MCF 10A (cell line): ENCODE data around the gene SIRPA. TPM values are rescaled to one million over a fixed set of nuclear protein-coding genes. Genes with fewer than 3 reads are reported as not detected.

Experiments
- BruUV-seq: library from RNA; stranded (reverse); fragments of 400-500 nt; replicated peaks from 2 replicates; lab custom pipeline; 2021; lab: Mats Ljungman, UMichigan
- CTCF ChIA-PET: fragments of 300-600 bp; sonication (Branson Sonifier 250); formaldehyde crosslinking; extraction: SDS; loops from one replicate; lab custom pipeline; 2021; ENCODE audit warnings: antibody characterized with exemption, inconsistent platforms; lab: Yijun Ruan, JAX
- POLR2A ChIA-PET: fragments of 300-600, 350-650 bp; sonication (Branson Sonifier 250); formaldehyde crosslinking; extraction: SDS; loops from one replicate; lab custom pipeline; 2020; ENCODE audit warnings: antibody characterized with exemption, inconsistent platforms; lab: Yijun Ruan, JAX
- DNase-seq: peaks from one replicate; pipeline ENCODE4 v3.0.0-alpha.2; 2018; ENCODE audit not compliant: unreplicated experiment
- H3K27ac Mint-ChIP-seq: one replicate; pipeline ENCODE4 v1.8.0; 2022; ENCODE audit warnings: mild to moderate bottlenecking, low read depth, mixed read lengths; ENCODE audit not compliant: unreplicated experiment
- H3K27me3 Mint-ChIP-seq: one replicate; pipeline ENCODE4 v1.8.0; 2022; ENCODE audit warnings: mixed read lengths; ENCODE audit not compliant: insufficient read depth, unreplicated experiment
- H3K36me3 Mint-ChIP-seq: one replicate; pipeline ENCODE4 v1.8.0; 2022; ENCODE audit warnings: mild to moderate bottlenecking, moderate library complexity, mixed read lengths; ENCODE audit not compliant: insufficient read depth, unreplicated experiment
- H3K4me1 Mint-ChIP-seq: one replicate; pipeline ENCODE4 v1.8.0; 2022; ENCODE audit warnings: mixed read lengths; ENCODE audit not compliant: insufficient read depth, unreplicated experiment
- H3K4me3 Mint-ChIP-seq: one replicate; pipeline ENCODE4 v1.8.0; 2022; ENCODE audit warnings: mild to moderate bottlenecking, moderate library complexity, mixed read lengths; ENCODE audit not compliant: unreplicated experiment
- H3K9me3 Mint-ChIP-seq: one replicate; pipeline ENCODE4 v1.8.0; 2022; ENCODE audit warnings: mixed read lengths; ENCODE audit not compliant: unreplicated experiment
- CTCF ChIP-seq: fragments of 200-600 bp; IDR thresholded peaks from one replicate; pipeline ENCODE4 v1.8.0; 2022; ENCODE audit warnings: antibody characterized with exemption, mild to moderate bottlenecking; ENCODE audit not compliant: unreplicated experiment
- intact Hi-C: fragments of 100-400 bp; cut with micrococcal nuclease; formaldehyde crosslinking; loops from 2 replicates; pipeline ENCODE4 v1.14.1; 2022
- total RNA-seq: library from RNA; stranded (reverse); gene quantifications from 2 replicates; pipeline ENCODE4 v1.2.3, GENCODE V29; 2022

Gene SIRPA
- total RNA-seq, 1 experiment from 2014 or later: 18.0 TPM

GRCh38 chr20:1885254-1885653, 10.0 kb upstream of the SIRPA start:
- Mint-ChIP-seq H3K36me3 (no peaks in the 10 kb centered on the region), H3K4me3 (no peak overlapping the region), H3K9me3 (no peaks in the 10 kb centered on the region), H3K27me3 (no peaks in the 10 kb centered on the region), H3K27ac (no peak overlapping the region), H3K4me1 (peaks cover under 1% of the 10 kb centered on the region)
- ChIA-PET CTCF (interaction anchor here (0.5 kb wide), 1 partner anchor 412 kb away, joined by 3 read pairs; no protein-coding TSS in a partner anchor), POLR2A (no interaction called here)
- TF ChIP-seq CTCF: no peak
- intact Hi-C loops: no loop called here
- DNase-seq: no peak
- BruUV-seq: no TSS peak

GRCh38 chr20:1885940-1886693, 9.1 kb upstream of the SIRPA start:
- H3K4me3 Mint-ChIP-seq: no peak overlapping the region
- DNase-seq: no peak
- intact Hi-C loops: no loop called here
- CTCF ChIA-PET: interaction anchor here (0.5 kb wide), 1 partner anchor 413 kb away, joined by 3 read pairs; no protein-coding TSS in a partner anchor
- H3K36me3 Mint-ChIP-seq: peaks cover 5% of the 10 kb centered on the region
- no peak overlapping the region for H3K27ac Mint-ChIP-seq
- no TSS peak for BruUV-seq
- no peaks in the 10 kb centered on the region for H3K27me3 Mint-ChIP-seq
- POLR2A ChIA-PET: interaction anchor here (0.5 kb wide), 1 partner anchor 55 kb away, joined by 3 read pairs; no protein-coding TSS in a partner anchor
- no peak for TF ChIP-seq CTCF
- H3K4me1 Mint-ChIP-seq: no peaks in the 10 kb centered on the region
- H3K9me3 Mint-ChIP-seq: no peaks in the 10 kb centered on the region

GRCh38 chr20:1887321-1887720, 7.9 kb upstream of the SIRPA start:
- no peak for TF ChIP-seq CTCF
- CTCF ChIA-PET: interaction anchor here (0.6 to 1.1 kb wide), 2 partner anchors 28 to 132 kb away, joined by 3 read pairs; no protein-coding TSS in a partner anchor

GRCh38 chr20:1887756-1888155, 7.5 kb upstream of the SIRPA start:
- Mint-ChIP-seq H3K27me3 (no peaks in the 10 kb centered on the region), H3K9me3 (no peaks in the 10 kb centered on the region), H3K4me1 (peaks cover 3% of the 10 kb centered on the region), H3K4me3 (no peak overlapping the region), H3K27ac (no peak overlapping the region), H3K36me3 (peaks cover 5% of the 10 kb centered on the region)
- BruUV-seq: no TSS peak
- intact Hi-C loops: no loop called here
- no peak for TF ChIP-seq CTCF
- ChIA-PET POLR2A (no interaction called here), CTCF (interaction anchor here (1.1 to 1.7 kb wide), 2 partner anchors 29 to 77 kb away, joined by 3 read pairs; no protein-coding TSS in a partner anchor)
- DNase-seq: no peak

More at GRCh38 chr20:1887321-1887720, 7.9 kb upstream of the SIRPA start:
- Mint-ChIP-seq H3K9me3 (no peaks in the 10 kb centered on the region), H3K27me3 (no peaks in the 10 kb centered on the region), H3K4me1 (no peaks in the 10 kb centered on the region), H3K4me3 (no peak overlapping the region), H3K36me3 (peaks cover 5% of the 10 kb centered on the region), H3K27ac (no peak overlapping the region)
- DNase-seq: no peak
- no TSS peak for BruUV-seq
- POLR2A ChIA-PET: no interaction called here
- intact Hi-C loops: no loop called here
